ENCODE results near the gene CALY.

Gene CALY

GRCh38 chr10:133310399-133310755, 26.3 kb downstream of the CALY start:
- no peak for TF ChIP-seq CTCF (IDR thresholded peaks at IDR 0.05; ENCODE audit: low read depth, low read length)
- DNase-seq (ENCODE audit: low read depth in 2 of 2), result no peak
- H3K4me3 ChIP-seq (replicated peaks in 1 of 2; ENCODE audit: low read depth in 2 of 2, low read length in 2 of 2), result no peak overlapping the region

GRCh38 chr10:133309720-133310398, 26.8 kb downstream of the CALY start:
- TF ChIP-seq CTCF (IDR thresholded peaks at IDR 0.05; ENCODE audit: low read depth, low read length), result no peak
- H3K4me3 ChIP-seq (replicated peaks in 1 of 2; ENCODE audit: low read depth in 2 of 2, low read length in 2 of 2), result no peak overlapping the region
- DNase-seq (ENCODE audit: low read depth in 2 of 2), result no peak

GRCh38 chr10:133309100-133309719, 27.5 kb downstream of the CALY start:
- peak; percentile 94 to 95 for DNase-seq (ENCODE audit: low read depth in 2 of 2)
- no peak for TF ChIP-seq CTCF (IDR thresholded peaks at IDR 0.05; ENCODE audit: low read depth, low read length)
- H3K4me3 ChIP-seq (replicated peaks in 1 of 2; ENCODE audit: low read depth in 2 of 2, low read length in 2 of 2), result peak overlapping the region; percentile 71 to 78

GRCh38 chr10:133308421-133309099, 28.1 kb downstream of the CALY start, which contains the start of the genes TUBGCP2 and ZNF511:
Gene TUBGCP2, minus strand, starts transcription at chr10:133308872. Its CDS starts 5,931 bp downstream, at chr10:133302941.
Gene ZNF511, plus strand, starts transcription at chr10:133308914. Its CDS starts 30 bp downstream, at chr10:133308944.
- H3K4me3 ChIP-seq (replicated peaks in 1 of 2; ENCODE audit: low read depth in 2 of 2, low read length in 2 of 2), result peak within 1 kb of the TSS; percentile 71 to 78
- peak; percentile 3 for TF ChIP-seq CTCF (IDR thresholded peaks at IDR 0.05; ENCODE audit: low read depth, low read length)
- DNase-seq (ENCODE audit: low read depth in 2 of 2), result peak; percentile 80 to 89

GRCh38 chr10:133307776-133308420, 28.8 kb downstream of the CALY start:
- TF ChIP-seq CTCF (IDR thresholded peaks at IDR 0.05; ENCODE audit: low read depth, low read length), result peak; percentile 78
- peak overlapping the region; percentile 71 to 78 for H3K4me3 ChIP-seq (replicated peaks in 1 of 2; ENCODE audit: low read depth in 2 of 2, low read length in 2 of 2)
- peak; percentile 70 to 71 for DNase-seq (ENCODE audit: low read depth in 2 of 2)

- TF ChIP-seq CTCF (IDR thresholded peaks at IDR 0.05; ENCODE audit: low read depth, low read length), result no peak
- no peak for DNase-seq (ENCODE audit: low read depth in 2 of 2)
- H3K4me3 ChIP-seq (replicated peaks in 1 of 2; ENCODE audit: low read depth in 2 of 2, low read length in 2 of 2), result no peak overlapping the region
Measured at GRCh38 chr10:133306941-133307379, 29.7 kb downstream of the CALY start.

Measured in cardiac fibroblast (primary cell).